RWPE2 (cell line): ENCODE results near the gene SBK3.
A peak's percentile ranks its signal among the peaks of the same experiment; 100 is the strongest.

ENCODE experiments used
- ATAC-seq: fragments of 200-7000 bp; cut with Tn5 transposase; 3 replicates; pipeline ENCODE4 v1.9.1; 2021; ENCODE audit warnings: low read depth
- DNase-seq: peaks from one replicate; pipeline ENCODE4 v3.0.0-alpha.2; 2020; ENCODE audit warnings: low spot score
- H3K27ac ChIP-seq: fragments of 450-650 bp; 2 replicates; pipeline ENCODE4 v1.5.1; 2017; ENCODE audit warnings: mild to moderate bottlenecking; ENCODE audit not compliant: poor library complexity, severe bottlenecking
- H3K27me3 ChIP-seq: fragments of 250-450 bp; sonication (Bioruptor Pico); 2 replicates; pipeline ENCODE4 v1.5.1; 2021; ENCODE audit warnings: mild to moderate bottlenecking, moderate library complexity; ENCODE audit not compliant: insufficient read depth, poor library complexity, severe bottlenecking
- H3K36me3 ChIP-seq: fragments of 250-450 bp; sonication (Bioruptor Pico); 2 replicates; pipeline ENCODE4 v1.5.1; 2020; ENCODE audit warnings: low read depth, mild to moderate bottlenecking, moderate library complexity
- H3K4me1 ChIP-seq: fragments of 250-450 bp; sonication (Bioruptor Pico); 2 replicates; pipeline ENCODE4 v1.5.1; 2021; ENCODE audit warnings: mild to moderate bottlenecking, moderate library complexity; ENCODE audit not compliant: insufficient read depth, poor library complexity, severe bottlenecking
- H3K4me3 ChIP-seq: fragments of 250-450 bp; sonication (Bioruptor Pico); 2 replicates; pipeline ENCODE4 v1.5.1; 2021; ENCODE audit warnings: mild to moderate bottlenecking, moderate library complexity; ENCODE audit not compliant: severe bottlenecking
- H3K9me3 ChIP-seq: fragments of 250-450 bp; sonication (Bioruptor Pico); 2 replicates; pipeline ENCODE4 v1.5.1; 2021; ENCODE audit warnings: mild to moderate bottlenecking, moderate library complexity; ENCODE audit not compliant: severe bottlenecking
- TF ChIP-seq, protein P1 (sequence below): fragments of 450-650 bp; IDR thresholded peaks from one replicate; pipeline ENCODE4 v1.5.1; 2017; ENCODE audit warnings: mild to moderate bottlenecking, moderate library complexity; ENCODE audit not compliant: poor library complexity, severe bottlenecking

The SBK3 gene

DNA sequence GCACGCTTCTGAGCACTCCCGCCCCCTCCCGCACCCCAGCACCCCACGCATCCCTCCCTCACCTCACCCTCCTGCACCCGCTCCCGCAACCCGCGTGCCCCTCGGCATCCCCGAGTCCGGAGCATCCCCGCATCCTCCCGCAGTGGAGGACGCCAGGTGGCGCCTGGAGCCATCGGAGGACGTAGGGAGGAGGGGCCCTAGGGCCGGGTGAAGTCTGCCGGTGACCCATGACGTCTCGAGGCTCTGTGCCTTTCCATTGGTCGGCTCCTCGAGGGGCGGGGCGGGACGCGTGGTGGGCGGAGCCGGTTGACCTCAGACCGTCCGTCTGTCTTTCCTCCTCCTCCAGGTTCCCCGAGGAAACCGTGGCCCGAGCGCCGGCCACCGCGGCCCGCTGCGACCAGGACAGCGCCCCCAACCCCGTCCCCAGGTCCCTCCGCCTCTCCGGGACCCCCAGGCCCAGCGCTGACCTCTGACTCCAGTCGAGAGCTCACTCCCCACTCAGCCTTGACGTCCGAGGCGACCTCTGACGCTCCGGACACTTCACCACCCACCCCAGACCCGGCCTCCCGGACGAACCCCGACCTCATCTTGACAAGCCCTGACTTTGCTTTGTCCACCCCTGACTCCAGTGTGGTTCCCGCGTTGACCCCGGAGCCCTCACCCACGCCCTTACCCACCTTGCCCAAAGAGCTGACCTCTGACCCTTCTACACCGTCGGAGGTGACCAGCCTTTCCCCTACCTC is 28.3 kb downstream of the SBK3 start:
- no peaks in the 10 kb centered on the region for H3K9me3 ChIP-seq
- TF ChIP-seq, protein P1, sequence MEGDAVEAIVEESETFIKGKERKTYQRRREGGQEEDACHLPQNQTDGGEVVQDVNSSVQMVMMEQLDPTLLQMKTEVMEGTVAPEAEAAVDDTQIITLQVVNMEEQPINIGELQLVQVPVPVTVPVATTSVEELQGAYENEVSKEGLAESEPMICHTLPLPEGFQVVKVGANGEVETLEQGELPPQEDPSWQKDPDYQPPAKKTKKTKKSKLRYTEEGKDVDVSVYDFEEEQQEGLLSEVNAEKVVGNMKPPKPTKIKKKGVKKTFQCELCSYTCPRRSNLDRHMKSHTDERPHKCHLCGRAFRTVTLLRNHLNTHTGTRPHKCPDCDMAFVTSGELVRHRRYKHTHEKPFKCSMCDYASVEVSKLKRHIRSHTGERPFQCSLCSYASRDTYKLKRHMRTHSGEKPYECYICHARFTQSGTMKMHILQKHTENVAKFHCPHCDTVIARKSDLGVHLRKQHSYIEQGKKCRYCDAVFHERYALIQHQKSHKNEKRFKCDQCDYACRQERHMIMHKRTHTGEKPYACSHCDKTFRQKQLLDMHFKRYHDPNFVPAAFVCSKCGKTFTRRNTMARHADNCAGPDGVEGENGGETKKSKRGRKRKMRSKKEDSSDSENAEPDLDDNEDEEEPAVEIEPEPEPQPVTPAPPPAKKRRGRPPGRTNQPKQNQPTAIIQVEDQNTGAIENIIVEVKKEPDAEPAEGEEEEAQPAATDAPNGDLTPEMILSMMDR, result peak; percentile 94
- H3K27ac ChIP-seq, result no peak overlapping the region
- peak overlapping the region; percentile 26 for H3K4me3 ChIP-seq
- DNase-seq, result peak; percentile 88
- peak; percentile 96 for ATAC-seq
- no peaks in the 10 kb centered on the region for H3K36me3 ChIP-seq
- H3K27me3 ChIP-seq, result no peaks in the 10 kb centered on the region
- H3K4me1 ChIP-seq, result no peaks in the 10 kb centered on the region

DNA sequence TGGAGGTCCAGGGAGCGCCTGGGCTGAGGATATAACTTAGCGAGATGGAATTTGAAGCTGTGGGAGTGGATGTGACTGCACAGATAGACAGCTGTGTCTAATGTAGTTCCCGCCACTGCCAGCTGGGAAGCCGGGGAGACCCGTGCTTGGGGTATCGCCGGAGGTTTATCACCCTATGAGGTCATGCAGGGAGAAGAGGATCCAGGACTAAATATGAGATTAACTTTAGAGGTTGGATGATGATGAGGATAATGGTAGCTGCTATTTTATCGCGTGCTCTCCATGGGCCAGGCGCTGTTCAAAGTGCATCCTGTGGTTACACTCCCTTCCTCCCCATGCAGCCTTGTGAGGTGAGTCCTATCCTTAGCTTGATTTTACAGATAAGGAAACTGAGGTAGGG is 37.2 kb downstream of the SBK3 start:
- H3K27ac ChIP-seq, result no peak overlapping the region
- H3K9me3 ChIP-seq, result no peaks in the 10 kb centered on the region
- H3K4me3 ChIP-seq, result no peak overlapping the region
- DNase-seq (no peak), ATAC-seq (no peak)
- H3K36me3 ChIP-seq, result no peaks in the 10 kb centered on the region
- TF ChIP-seq, protein P1, result no peak
- no peaks in the 10 kb centered on the region for H3K27me3 ChIP-seq
- H3K4me1 ChIP-seq, result no peaks in the 10 kb centered on the region

DNA sequence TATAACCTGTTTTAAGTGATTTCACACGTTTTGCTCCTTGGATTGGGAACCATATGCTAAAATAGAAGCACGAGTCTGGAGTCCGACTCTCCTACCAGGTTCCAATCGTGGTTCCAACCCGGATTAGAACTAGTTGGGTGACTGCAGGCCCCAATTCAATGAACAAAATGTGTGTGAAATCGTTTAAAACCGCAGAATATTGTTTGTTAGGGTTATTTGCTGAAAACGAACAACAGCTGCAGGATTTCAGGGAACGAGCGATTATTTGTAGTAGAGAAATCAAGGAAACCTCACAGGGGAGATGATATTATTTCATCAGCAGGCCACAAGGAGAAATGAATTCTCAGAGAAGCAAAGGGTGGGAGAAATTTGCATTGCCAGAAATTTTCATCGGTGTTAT is 40.4 kb downstream of the SBK3 start:
- Histone ChIP-seq H3K4me1 (no peaks in the 10 kb centered on the region), H3K9me3 (no peaks in the 10 kb centered on the region), H3K4me3 (no peak overlapping the region), H3K36me3 (no peaks in the 10 kb centered on the region), H3K27ac (no peak overlapping the region), H3K27me3 (no peaks in the 10 kb centered on the region)
- TF ChIP-seq, protein P1, result no peak
- no peak for ATAC-seq
- DNase-seq, result no peak

DNA sequence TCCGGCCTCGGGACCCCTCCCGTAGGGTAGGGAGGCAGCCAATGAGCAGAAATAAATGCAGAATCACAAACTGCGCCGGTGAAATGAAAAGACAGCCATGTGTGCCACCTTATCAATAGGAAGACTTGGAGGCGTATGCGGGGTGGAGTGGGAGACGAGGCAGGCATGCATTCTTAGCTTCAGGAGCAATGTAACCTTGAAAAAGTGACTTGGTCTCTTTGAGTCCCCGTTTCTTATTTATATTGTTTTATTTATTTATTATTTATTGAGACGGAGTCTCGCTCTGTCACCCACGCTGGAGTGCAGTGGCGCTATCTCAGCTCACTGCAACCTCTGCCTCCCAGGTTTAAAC is 41.1 kb downstream of the SBK3 start:
- DNase-seq, result no peak
- no peaks in the 10 kb centered on the region for H3K4me1 ChIP-seq
- H3K4me3 ChIP-seq, result no peak overlapping the region
- H3K9me3 ChIP-seq, result no peaks in the 10 kb centered on the region
- H3K27me3 ChIP-seq, result no peaks in the 10 kb centered on the region
- no peak for ATAC-seq
- H3K36me3 ChIP-seq, result no peaks in the 10 kb centered on the region
- TF ChIP-seq, protein P1, result peak; percentile 59
- no peak overlapping the region for H3K27ac ChIP-seq

DNA sequence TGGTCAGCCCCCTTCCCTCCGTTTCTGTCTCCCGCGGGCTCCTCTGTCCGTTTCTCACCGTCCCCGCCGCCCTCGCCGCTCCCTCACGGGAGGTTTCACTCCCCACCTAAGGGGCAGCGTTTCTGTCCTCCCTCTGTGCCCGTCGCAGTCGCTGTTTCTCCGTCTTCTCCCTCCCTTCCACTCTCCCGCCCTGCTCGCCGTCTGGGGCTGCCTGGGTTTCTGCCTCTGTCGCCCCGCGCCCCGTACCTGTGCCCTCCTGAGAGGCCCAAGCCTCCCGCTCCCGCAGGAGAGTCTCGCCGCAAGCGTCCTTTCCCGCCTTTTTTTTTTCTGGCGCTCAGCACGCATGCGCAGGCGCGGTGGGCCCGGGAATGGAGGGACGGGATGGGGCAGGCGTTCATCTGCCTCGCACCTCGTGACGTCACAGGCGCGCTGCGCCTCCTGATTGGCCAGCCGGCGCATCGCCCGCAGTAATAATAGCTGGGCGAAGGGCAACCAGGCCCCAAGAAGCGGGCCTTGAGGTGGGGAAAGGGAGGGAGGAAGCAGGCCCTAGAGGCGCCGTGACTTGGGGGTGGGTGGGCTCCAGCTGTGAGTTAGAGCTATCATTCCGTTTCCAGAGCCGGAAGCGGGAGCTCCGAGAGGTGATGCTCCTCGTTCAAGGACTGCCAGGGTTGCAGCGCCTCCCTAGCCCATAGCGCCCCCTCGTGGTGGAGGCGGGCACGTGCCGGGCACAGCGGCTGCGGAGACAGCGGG is 41.7 kb downstream of the SBK3 start:
- ATAC-seq (peak; percentile 86), DNase-seq (peak; percentile 90)
- Histone ChIP-seq H3K9me3 (no peaks in the 10 kb centered on the region), H3K4me1 (no peaks in the 10 kb centered on the region), H3K36me3 (no peaks in the 10 kb centered on the region), H3K27me3 (no peaks in the 10 kb centered on the region), H3K4me3 (peak overlapping the region; percentile 14), H3K27ac (no peak overlapping the region)
- TF ChIP-seq, protein P1, result peak; percentile 94
